Tibial nerve (tissue), 4 donors: ENCODE results near the gene PPP6R2.

Experiments used
- CTCF ChIP-seq, 5 experiments: fragments of 200-600 bp in 3 of 5; fragments of 450-650 bp in 2 of 5; sonication (generic) in 3 of 5; IDR thresholded peaks; one replicate each; pipeline ENCODE4 v1.5.1; 2016 to 2019; ENCODE audit warnings: antibody characterized with exemption in 5 of 5, mild to moderate bottlenecking in 3 of 5, moderate library complexity in 2 of 5
- EP300 ChIP-seq, 2 donors: sonication (generic); formaldehyde crosslinking; IDR thresholded peaks; one replicate each; pipeline ENCODE4 v1.6.1; 2017; ENCODE audit warnings: antibody characterized with exemption in 2 of 2, mild to moderate bottlenecking in 1 of 2
- POLR2A ChIP-seq, 2 donors: fragments of 450-650 bp; IDR thresholded peaks; one replicate each; pipeline ENCODE4 v1.6.1; 2017; ENCODE audit warnings: antibody characterized with exemption in 2 of 2, mild to moderate bottlenecking in 2 of 2, moderate library complexity in 2 of 2

DNA sequence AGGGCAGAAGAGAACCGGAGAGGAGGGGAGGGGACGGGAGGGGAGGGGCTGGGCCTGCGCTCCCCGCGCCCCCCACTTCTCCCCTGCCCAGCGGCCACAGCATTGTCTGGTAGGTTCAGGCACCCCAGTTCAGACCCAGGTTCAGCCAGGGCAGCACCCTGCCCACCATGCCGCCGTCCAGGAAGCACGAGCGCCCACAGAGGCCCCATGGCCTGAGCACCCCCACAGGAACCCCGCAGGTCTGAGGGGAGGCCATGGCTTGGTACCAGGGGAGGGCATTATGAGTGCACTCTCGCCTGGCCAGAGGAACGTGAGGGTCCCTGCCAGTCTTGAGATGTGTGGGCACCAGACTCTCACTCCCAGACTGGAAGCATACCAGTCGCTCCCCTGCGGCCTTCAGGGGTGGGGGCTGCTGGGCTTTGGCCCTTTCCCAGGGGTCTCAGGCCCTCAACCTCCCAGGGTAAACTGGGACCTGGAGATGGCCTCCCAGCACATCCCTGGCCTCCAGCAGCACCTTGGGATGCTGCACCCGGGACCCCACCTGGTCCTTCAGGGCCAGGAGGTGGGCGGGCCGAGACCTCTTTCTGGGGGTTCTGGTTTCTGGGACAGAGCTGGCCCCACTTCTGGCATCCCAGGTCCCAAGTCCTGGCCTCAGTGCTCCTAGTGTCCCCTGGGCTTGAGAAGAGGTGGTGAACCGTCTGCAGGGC, 35.1 kb upstream of the PPP6R2 start:
- TF ChIP-seq CTCF (IDR thresholded peaks at IDR 0.05) (no peak), POLR2A (IDR thresholded peaks at IDR 0.05) (peak in 1 of 2 donors; percentile 42), EP300 (IDR thresholded peaks at IDR 0.05) (no peak)
